Middle frontal gyrus (tissue), 1 donor: ENCODE results near the gene CYP27B1.
"Not testable (repeated sequence)": the region's sequence is repeated elsewhere in the genome, so short reads cannot be mapped to it uniquely, and the experiment has no call there.

Source experiments
- DNase-seq: peaks from one replicate; pipeline ENCODE4 v3.0.0-alpha.2; 2015; ENCODE audit warnings: low spot score; ENCODE audit errors: extremely low spot score

Gene CYP27B1

DNA sequence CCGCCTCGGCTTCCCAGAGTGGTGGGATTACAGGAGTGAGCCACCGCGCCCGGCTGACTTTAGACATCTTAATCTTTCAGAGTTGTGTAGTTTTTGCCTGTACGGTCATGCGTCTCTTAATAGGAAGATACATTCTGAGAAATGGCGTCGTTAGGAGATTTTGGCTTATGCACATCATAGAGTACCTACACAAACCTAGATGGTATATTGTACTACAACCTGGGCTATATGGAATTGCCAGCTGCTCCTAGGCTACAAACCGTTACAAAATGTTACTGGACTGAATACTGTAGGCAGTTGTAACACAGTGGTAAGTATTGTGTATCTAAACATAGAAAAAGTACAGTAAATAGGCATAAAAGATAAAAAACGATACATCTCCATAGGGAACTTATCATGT lies 17.0 kb upstream of the CYP27B1 start:
- DNase-seq, result no peak

DNA sequence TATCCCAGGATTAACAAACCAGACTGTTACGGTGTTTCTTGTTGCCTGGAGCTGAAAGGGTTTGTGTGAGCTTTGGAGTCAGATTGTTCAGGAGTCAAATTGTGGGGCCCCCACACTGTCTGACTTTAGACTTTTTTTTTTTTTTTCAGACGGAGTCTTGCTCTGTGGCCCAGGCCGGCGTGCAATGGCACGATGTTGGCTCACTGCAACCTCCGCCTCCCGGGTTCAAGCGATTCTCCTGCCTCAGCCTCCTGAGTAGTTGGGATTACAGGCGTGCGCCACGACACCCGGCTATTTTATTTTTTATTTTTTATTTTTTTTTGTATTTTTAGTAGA lies 16.6 kb upstream of the CYP27B1 start:
- no peak for DNase-seq

DNA sequence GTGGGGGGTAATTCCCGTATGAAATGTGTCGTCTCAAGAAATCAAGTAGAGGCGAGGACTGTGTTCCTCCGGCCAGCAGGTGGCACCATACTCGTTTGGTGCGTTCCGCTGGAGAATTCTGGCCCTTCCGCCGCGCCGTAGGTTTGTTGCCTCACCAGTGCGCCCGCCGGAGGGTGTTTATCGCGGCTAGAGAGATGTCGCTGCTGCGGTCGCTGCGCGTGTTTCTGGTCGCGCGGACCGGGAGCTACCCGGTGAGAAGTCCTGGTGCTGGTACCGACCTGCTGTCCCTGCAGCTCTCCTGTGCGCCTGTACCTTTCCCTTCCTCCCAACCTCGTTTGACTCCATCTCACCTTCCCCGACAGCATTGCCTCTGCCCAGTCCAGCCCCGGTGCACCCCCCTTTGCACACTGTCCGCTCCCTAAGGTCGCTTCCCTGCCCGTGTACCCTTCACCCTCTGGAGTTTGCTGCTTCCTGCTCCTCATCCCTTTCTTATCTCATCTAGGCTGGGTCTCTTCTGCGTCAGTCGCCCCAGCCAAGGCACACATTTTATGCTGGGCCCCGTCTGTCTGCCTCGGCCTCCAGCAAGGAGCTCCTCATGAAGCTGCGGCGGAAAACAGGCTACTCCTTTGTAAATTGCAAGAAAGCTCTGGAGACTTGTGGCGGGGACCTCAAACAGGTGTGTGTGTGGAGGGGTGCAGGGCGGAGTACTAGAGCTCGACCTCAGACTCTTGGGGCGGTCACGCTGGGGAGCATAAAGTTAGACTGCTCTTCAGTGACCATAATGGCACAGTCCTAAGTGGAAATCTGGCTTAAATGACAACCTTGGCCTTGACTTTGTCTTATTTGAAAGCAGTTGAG lies 16.0 kb upstream of the CYP27B1 start, which contains the start of gene TSFM:
Gene TSFM, plus strand, starts transcription at position 180 of the 858 bp plus-strand sequence. Its CDS starts 15 bp downstream, at position 195.
- DNase-seq, result peak; percentile 91

DNA sequence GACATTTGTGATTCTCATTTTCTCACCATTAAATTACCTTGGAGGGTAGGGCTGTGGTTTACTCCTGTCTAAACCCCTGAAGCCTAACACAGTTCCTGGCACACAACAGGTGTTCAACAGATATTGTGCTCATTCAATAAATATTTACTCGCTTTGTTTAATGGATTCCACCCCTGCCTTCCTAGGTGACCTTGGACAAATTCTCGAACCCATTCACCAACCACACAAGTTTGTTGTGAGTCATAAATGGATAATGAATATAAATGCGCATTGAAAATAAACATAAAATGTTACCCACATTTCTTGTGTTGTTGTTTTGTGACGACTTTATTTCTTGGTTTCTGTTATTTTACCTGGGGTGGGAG lies 15.3 kb upstream of the CYP27B1 start:
- DNase-seq, result no peak

DNA sequence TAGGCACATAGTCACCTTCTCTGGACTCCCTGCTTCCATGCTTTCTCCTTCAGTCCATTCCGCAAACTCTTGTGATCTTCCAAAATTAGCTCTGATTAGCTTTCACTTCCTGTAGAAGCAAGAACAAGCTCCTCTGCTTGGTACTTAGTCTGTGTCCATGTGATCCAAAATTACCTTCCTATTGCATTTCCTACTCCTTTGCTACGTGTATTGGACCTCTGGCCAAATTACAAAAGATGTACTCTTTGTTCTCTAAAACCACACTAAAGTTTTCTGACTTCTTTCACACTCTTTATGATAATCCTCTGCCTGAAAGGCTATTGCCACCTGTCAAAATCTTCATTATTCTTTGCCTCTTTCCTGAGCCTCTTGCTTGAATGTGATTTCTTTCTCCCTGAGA lies 14.9 kb upstream of the CYP27B1 start:
- DNase-seq, result no peak

DNA sequence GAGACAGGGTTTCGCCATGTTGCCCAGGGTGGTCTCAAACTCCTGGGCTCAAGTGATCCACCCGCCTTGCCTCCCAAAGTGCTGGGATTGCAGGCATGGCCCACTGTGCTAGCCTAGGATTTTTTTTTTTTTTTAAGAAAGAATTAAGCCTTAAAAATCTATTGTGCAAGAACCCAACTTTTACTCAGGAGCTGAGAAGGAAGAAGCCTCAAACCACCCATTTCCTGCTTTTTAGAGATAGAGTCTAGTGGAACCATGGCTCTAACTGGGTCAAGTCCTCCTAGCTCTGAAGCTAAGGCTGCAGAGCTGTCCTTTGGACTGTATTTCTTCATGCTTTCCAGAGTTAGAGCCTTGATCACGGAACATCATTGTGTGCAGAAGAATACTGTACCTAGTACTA lies 14.4 kb upstream of the CYP27B1 start:
- no peak for DNase-seq

DNA sequence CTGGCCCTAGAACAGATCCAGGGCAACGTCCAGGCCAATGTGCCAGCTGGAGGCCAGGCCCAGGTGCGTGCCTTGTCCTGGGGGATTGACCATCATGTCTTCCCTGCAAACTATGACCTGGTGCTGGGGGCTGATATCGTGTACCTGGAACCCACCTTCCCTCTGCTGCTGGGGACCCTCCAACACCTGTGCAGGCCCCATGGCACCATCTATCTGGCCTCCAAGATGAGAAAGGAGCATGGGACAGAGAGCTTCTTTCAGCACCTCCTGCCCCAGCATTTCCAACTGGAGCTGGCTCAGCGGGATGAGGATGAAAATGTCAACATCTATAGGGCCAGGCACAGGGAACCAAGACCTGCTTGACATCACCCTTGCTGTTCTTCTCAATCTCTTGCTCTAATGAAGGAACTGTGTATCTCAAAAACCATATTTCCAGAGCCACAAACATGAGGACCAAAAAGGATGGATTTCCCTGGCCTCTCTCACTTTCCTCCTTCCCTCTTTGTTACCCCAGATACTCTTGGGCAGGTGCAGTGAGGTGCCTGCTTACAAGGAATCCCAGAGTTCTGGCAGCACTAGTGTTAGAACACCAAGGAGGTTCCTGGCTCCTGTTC lies 13.5 kb upstream of the CYP27B1 start:
- DNase-seq, result no peak

DNA sequence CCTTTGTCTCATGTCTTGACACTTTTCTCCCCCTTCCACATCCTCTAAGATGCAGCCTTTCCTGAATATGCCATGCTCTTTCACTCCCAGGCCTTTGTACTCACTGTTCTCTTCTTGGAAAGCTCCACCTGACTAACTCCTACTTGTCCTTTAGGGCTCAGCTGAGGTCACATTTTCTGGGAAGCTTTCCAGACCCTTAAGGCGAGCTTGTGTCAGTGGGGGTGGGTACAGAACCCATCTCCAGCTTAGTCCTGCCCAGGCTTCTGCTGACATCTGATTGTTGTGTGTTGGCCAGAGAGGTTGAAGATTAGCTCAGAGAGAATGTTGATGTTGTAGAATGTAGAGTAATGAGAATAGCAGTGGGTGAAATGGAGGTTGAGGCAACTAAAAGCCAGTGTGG lies 12.9 kb upstream of the CYP27B1 start:
- no peak for DNase-seq

DNA sequence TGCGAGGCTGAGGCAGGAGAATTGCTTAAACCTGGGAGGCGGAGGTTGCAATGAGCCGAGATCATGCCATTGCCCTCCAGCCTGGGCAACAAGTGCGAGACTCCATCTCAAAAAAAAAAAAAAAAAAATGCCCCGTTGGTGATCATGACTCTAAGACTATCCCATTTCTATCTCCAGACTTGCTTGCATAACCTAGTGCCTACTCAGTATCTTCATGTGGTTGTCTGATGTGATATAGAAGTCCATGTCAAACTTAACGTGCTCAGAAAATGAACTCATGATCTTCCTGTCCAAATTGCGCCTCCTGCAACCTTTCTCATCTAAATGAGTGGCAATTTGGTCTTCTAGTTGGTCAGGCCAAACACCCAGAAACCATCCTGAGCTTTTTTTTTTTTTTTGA lies 11.0 kb upstream of the CYP27B1 start:
- DNase-seq, result no peak

DNA sequence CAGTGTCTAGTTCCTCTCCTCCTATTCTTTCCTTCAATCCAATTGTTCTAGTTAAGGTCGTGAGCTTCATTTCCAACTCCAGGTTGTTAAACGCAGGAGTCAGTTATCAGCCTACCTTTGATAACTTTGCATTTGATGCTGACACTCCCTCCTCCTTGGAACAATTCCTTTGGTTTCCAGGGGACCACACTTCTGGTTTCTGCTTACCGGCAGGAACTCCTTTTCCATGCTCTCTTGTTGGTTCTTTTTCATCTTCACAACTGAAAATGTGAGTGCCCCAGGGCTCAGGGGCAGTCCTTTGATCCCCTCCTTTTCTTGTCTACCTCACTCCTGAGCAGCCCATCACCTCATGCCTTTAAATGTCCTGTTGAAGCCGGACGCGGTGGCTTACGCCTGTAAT lies 10.5 kb upstream of the CYP27B1 start:
- no peak for DNase-seq

DNA sequence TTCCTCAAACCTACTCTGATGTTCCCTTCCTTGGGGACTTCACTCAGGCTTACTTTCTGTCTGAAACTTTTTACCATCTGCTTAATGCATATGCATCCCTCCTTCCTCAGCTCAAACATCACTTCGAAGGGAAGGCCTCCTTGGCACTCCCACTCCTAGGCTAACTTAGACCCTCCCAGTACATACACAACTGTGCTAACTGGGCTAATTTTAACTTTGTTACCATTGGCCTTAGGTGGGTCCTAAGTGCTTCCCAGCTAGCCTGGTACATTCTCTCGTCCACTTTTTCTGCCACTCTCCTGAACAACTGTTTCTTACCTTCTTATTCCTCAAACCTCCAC lies 9.3 kb upstream of the CYP27B1 start:
- no peak for DNase-seq

DNA sequence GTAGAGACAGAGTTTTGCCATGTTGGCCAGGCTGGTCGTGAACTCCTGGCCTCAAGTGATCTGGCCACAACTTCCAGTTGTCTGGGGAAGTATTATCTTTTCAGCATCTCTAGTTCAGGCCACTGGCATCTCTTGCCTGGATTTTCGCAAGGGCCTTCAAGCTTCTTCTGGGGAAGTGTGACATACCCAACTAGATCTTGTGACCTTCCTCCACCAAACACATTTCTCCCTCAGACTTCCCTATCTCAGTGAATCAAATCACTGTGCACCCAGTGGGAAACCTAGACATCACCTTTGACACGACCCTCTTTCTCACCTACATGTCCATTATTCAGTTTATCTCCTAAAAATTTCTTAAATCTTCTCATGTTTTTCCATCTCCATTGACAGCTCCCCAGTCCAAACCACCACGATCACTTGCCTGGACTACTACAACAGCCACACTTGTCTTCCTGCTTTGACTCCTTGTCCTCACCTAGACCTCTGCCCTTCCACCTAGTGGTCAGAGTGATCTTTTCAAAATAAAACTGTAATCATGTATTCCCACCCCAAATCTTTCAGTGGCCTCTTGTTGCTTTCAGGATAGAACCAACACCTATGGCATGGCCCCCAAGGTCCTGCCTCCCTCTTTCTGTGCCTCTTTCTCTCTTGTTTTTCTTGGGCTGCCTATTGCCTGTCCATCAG lies 8.8 kb upstream of the CYP27B1 start:
- no peak for DNase-seq

DNA sequence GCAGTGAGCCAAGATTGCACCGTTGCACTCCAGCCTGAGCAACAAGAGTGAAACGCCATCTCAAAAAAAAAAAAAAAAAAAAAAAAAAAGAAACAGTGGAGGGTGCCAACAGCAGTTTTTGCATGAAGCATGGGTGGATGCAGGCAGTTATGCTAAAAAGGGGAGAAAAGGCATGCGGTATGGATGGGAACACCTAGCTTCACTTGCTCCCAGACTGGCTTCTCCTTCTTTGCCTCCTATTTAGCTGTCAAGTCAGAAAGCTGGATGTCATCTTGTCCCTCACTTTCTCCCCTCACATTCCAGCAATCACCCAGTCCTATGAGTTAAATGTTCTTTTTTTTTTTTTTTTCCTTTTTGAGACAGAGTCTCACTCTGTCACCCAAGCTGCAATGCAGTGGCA lies 8.2 kb upstream of the CYP27B1 start:
- no peak for DNase-seq

DNA sequence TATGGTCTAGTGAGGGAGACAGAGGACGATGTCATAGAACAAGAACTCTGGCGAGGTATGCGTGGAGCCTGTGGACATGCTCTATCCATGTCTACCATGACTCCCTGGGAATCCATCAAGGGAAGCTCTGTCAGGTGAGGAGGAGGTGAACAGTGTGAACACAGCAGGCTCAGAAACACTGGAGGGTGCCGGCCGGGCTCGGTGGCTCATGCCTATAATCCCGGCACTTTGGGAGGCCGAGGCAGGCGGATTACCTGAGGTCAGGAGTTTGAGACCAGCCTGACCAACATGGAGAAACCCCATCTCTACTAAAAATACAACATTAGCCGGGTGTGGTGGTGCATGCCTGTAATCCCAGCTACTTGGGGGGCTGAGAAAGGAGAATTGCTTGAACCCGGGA lies 7.8 kb upstream of the CYP27B1 start:
- DNase-seq, result not testable (repeated sequence)

DNA sequence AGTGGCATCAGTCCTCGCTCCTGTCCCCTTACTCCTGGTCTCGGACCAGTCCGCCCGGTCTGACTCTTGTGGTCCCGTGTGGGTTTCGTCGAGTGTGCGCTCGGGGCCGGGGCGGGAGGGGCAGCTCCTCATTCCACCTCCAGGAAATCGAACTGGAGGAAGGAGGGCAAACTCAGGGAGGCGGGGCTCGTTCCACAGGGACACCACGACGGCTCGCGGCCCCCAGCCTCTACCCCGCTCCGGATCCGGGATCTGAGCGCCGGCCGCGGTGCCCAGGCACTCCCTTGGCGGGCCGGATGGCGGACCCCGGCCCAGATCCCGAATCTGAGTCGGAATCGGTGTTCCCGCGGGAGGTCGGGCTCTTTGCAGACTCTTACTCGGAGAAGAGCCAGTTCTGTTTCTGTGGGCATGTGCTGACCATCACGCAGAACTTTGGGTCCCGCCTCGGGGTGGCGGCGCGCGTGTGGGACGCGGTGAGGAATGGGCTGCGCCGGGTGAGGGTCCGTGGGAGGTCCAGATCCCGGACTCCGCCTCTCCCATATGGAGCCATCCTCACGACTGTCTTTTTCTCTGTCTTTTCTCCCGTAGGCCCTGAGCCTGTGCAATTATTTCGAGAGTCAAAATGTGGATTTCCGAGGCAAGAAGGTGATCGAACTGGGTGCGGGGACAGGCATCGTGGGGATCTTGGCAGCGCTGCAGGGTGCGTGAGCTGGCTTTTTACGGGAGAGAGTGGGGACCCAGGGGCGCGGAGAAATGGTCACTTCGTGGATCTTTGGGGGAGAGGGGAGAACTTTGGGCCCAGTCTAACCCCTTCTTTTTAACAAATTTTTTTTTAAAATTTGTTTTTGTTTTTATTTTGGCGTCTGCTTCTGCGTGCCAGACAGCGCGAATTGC lies 5.8 kb upstream of the CYP27B1 start, which contains the start of gene EEF1AKMT3:
Gene EEF1AKMT3, plus strand, starts transcription at position 186 of the 894 bp plus-strand sequence. Its CDS starts 111 bp downstream, at position 297.
- no peak for DNase-seq

DNA sequence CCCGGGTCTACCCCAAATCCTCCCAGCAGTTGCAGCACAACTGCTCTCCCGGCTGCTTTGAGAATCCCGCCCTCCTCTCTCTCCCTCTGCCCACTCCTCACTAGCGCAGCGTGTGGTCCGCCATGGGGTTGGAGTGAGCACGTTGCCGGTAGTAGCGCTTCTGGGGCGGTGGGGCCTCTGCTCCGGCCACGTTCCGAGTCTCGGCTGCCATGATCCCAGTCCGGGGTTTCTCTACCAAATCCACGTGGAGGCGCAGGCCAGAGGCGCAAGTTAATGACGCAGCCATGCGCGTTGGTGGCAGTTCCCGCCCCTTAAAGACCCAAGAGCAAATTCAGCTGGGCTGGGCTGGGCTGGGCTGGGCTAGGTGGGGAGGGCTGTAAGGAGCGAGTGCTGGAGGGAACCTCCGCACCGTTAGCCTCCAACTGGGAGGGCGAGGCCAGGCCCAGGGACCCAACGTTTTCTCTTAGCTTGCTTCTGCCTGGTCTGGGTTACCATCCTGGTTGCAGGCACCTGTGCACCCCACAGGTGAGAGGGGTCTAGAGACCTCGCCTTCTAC lies 5.1 kb upstream of the CYP27B1 start, which contains the start of gene METTL1:
Gene METTL1, minus strand, starts transcription at position 233 of the 556 bp plus-strand sequence. Its CDS starts 22 bp downstream, at position 211.
- DNase-seq, result peak; percentile 92

DNA sequence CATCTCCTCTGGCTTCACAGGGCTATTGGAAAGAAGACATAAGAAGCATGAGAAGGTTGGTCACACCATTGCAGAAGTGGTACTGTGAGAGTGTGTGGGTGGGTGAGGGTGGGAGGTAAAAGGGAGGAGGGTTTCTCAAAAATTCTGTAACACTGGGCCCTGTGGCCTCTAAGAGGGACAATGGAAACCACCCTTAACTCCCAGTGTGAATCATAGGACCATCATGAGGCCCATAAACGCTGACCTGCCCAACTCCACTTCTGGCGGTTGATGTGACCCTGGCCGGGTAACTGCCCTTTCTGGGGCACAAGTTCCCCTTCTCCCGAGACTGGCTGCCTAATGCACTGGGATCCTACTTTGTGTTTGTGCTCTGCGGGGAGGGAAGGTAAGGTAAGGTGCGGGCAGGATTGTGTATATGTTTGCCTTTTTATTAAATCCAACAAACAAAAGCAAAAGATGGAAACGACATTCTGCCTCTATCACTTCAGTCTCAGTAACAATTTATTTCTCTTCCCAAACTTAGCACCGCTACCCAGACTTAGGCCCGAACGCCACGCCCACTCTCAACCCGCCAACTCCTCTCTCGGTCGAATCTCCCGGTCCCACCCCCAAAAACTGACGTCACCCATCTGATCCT lies 4.5 kb upstream of the CYP27B1 start:
- DNase-seq, result peak; percentile 73

DNA sequence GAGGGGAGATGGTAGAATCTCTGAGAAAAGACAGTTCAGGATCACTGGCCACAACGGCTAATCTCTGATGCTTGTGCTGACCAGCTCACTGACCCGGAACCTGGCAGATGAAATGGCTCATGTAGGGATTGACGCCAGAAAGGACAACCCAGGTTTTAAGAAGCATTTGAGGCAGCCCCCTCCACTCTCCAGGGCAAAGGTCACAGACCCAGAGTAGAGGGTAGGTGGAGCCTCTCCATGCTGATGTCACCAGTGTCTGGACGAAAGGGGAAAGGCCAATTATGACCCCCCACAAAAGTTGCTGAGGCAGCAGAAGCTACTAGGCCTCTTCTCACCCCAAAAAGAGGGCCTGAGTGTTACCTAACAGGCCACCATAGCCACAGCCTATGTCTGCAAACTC lies 3.9 kb upstream of the CYP27B1 start:
- no peak for DNase-seq

DNA sequence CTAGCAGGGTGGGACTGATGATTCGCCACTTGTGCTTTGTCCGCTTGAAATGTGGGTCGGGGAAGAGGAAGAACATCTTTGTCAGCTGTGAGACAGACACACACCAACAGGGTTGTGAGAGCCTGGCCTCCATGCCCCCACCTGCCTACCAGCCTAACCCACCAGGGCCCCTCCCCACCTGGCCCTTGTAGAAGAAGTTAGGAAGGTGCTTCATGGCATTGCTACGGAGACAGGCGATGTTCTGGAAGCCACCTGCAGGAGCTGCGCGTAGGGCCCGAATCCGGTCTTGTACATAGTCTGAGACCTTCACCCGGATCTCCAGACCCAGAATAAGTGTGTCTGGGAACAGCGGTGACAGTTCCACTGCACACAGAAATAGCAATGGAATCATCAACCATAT lies 2.7 kb upstream of the CYP27B1 start:
- DNase-seq, result no peak

DNA sequence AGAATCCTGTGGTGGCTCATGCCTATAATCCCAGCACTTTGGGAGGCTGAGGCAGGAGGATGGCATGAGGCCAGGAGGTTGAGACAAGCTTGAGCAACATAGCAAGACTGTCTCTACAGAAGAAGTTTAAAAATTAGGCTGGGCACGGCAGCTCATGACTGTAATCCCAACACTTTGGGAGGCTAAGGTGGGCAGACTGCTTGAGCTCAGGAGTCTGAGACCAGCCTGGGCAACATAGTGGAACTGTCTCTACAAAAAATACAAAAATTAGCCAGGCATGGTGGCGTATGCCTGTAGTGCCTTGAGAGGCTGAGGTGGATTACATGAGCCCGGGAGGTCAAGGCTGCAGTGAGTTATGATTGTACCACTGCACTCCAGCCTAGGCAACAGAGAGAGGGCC lies 998 bp upstream of the CYP27B1 start:
- no peak for DNase-seq

DNA sequence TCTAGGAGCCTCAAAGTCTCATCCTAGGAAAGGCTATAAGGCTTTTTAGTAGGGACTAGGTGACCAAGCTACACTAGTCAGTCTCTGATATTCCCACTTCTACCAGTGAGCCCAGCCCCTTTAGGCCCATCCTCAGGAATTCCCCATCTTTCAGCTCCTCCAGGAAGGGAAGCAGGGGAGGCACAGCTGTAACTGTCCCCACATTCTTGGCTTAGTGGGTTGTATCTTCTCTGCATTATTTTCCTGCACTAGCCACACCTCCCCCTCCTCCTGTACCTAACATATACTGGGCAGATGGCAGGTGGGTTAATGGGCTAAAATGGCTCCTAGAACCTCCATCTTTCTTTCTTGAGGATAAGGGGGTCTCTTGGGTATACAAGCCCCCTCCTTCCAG lies 424 bp upstream of the CYP27B1 start:
- no peak for DNase-seq
